ENCODE data around the gene C8B.

The C8B gene

DNA sequence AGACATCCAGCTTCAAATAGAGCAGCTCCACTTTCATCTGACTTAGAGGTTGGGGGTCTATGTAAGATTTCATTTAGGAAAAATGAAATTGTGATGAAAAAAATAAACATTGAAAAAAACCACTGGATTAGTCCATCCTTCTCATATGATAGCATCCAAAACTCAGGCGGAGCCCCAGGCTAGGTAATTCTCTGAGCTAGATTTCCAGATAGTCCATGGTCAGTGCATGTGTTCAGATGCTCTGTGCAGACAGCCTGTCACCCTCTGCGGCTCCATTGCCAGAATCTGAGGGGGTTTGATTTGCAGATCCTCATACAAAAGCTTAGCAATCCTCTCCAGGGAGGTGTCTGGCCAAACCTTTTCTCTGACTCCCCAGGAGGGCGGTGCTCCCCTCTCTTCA lies 49.2 kb downstream of the C8B start:
- Histone ChIP-seq H3K9me3 (ENCODE audit: insufficient read depth, low read depth, low read length) (no peaks in the 10 kb centered on the region), H3K27me3 (ENCODE audit: insufficient read depth, low read length) (no peaks in the 10 kb centered on the region), H3K4me3 (ENCODE audit: low read length) (no peak overlapping the region), H3K27ac (ENCODE audit: low read depth, low read length) (no peak overlapping the region), H3K36me3 (ENCODE audit: insufficient read depth, low read length) (no peaks in the 10 kb centered on the region), H3K9ac (ENCODE audit: low read depth, low read length) (no peak overlapping the region), H3K4me1 (ENCODE audit: insufficient read depth, low read length) (peaks cover 2% of the 10 kb centered on the region; the same call in 1 of the 2 replicates)
- 93% methylated on average over 3 of the region's 3 CpGs for WGBS

DNA sequence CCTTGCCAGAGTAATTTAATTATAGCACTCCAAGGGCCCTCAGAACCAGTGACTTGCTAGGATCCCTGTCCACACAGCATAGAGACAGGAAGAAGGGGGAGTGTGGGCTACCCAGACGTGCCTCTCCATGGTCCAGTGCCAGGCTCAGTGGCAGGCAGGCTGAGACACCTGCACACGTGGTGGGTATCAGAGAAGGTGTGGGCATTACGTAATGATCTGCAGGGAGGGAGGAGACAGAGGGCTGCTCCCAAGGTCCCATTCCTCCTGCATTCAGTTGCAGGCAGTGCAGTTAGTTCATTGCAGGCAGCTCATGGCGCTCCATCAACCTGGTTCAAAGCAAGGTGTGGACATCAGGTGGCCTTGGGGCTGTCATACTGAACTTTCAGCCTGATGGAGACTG lies 49.9 kb downstream of the C8B start:
- H3K4me3 ChIP-seq (ENCODE audit: low read length): no peak overlapping the region
- no peaks in the 10 kb centered on the region for H3K9me3 ChIP-seq (ENCODE audit: insufficient read depth, low read depth, low read length)
- H3K4me1 ChIP-seq (ENCODE audit: insufficient read depth, low read length): 0 out of 2 replicates have a peak, but pooled peaks cover 2% of the 10 kb centered on the region
- H3K27me3 ChIP-seq (ENCODE audit: insufficient read depth, low read length): no peaks in the 10 kb centered on the region
- no peak overlapping the region for H3K9ac ChIP-seq (ENCODE audit: low read depth, low read length)
- H3K36me3 ChIP-seq (ENCODE audit: insufficient read depth, low read length): no peaks in the 10 kb centered on the region
- 89% methylated on average over 4 of the region's 4 CpGs for WGBS
- no peak overlapping the region for H3K27ac ChIP-seq (ENCODE audit: low read depth, low read length)

DNA sequence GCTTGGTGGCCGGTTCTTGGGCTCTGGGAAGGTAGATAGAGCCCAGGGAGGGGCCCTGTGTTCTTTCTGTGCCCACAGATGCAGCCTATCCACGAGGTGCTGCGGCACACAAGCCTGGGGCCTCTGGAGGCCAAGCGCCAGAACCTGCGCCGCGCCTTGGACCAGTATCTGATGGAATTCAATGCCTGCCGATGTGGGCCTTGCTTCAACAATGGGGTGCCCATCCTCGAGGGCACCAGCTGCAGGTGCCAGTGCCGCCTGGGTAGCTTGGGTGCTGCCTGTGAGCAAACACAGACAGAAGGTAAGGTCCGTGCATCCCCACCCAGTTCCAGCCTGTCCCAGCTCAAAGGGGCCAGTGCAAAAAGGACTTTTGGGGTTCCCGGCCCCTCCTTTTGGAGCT lies 53.5 kb downstream of the C8B start:
- H3K4me3 ChIP-seq (ENCODE audit: low read length): no peak overlapping the region
- 95% methylated on average over 12 of the region's 12 CpGs for WGBS
- H3K9ac ChIP-seq (ENCODE audit: low read depth, low read length): no peak overlapping the region
- no peaks in the 10 kb centered on the region for H3K9me3 ChIP-seq (ENCODE audit: insufficient read depth, low read depth, low read length)
- no peaks in the 10 kb centered on the region for H3K36me3 ChIP-seq (ENCODE audit: insufficient read depth, low read length)
- no peaks in the 10 kb centered on the region for H3K27me3 ChIP-seq (ENCODE audit: insufficient read depth, low read length)
- H3K27ac ChIP-seq (ENCODE audit: low read depth, low read length): no peak overlapping the region
- H3K4me1 ChIP-seq (ENCODE audit: insufficient read depth, low read length): 0 out of 2 replicates have a peak, but pooled peaks cover 2% of the 10 kb centered on the region

DNA sequence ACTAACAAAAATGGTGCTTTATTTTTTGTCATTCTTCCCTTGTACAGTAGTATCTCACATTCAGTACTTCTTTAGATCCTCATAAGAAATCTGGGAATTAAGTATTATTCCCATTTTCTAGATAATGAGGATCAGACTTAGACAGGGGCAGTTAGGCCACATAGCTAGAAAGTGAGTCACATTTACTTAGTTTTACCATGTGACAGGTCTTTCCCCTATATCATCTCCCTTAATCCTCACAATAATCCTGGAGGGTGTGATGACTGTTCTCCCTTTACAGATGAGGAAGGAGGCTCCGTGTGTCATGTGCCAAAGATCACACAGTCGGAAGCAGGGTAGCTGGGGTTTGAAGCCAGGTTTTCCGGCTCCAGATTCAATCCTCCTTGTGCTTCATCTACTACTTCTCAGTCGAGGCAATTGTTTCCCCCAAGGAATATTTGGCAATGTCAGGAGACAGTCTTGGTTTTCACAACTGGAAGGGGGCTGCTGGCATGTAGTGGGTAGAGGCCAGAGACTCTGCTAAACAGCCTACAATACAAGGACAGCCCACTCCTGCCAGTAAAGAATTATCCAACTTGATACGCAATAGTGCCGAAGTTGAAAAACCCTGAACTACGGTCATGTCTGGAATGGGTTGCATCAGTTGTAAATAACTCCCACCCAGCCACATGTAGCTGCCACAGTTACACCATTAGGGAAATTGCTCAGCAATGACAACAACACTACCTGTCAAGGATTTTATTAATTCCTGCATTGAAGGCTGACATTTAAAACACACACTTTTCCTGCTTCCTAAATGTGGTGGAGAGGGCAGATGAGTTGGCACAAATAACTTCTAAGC lies 54.5 kb downstream of the C8B start:
- no peaks in the 10 kb centered on the region for H3K27me3 ChIP-seq (ENCODE audit: insufficient read depth, low read length)
- no peak overlapping the region for H3K27ac ChIP-seq (ENCODE audit: low read depth, low read length)
- H3K9me3 ChIP-seq (ENCODE audit: insufficient read depth, low read depth, low read length): no peaks in the 10 kb centered on the region
- H3K9ac ChIP-seq (ENCODE audit: low read depth, low read length): no peak overlapping the region
- H3K36me3 ChIP-seq (ENCODE audit: insufficient read depth, low read length): no peaks in the 10 kb centered on the region
- 83% methylated on average over 7 of the region's 7 CpGs for WGBS
- no peak overlapping the region for H3K4me3 ChIP-seq (ENCODE audit: low read length)
- H3K4me1 ChIP-seq (ENCODE audit: insufficient read depth, low read length): no peaks in the 10 kb centered on the region

DNA sequence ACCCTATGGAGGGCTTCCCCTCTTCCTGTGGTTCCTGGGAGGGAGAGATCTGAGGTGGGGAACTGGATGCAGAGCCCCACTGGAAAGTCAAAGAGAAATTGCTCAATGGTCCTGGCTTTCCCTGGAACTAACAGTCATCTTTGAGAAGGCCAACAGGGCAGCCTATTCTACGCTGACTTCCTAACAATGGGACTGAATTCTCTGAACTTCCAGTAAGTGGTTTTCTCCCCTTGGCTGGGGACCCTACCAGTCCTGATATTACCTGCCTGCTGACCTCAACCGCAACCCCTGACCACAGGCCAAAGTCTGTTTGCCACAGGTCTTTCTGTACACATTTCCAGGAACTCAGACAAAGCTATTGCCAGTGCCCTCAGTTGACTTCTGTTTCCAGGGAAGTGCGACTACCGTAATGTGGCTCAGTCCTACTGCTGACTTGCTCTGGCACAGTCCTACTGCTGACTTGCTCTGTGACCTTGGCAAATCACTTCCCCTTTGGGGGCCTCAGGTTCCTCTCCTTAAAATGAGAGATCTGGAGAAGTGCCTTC lies 55.3 kb downstream of the C8B start:
- no peak overlapping the region for H3K4me3 ChIP-seq (ENCODE audit: low read length)
- no peaks in the 10 kb centered on the region for H3K27me3 ChIP-seq (ENCODE audit: insufficient read depth, low read length)
- no peaks in the 10 kb centered on the region for H3K4me1 ChIP-seq (ENCODE audit: insufficient read depth, low read length)
- H3K9me3 ChIP-seq (ENCODE audit: insufficient read depth, low read depth, low read length): no peaks in the 10 kb centered on the region
- H3K36me3 ChIP-seq (ENCODE audit: insufficient read depth, low read length): no peaks in the 10 kb centered on the region
- no peak overlapping the region for H3K27ac ChIP-seq (ENCODE audit: low read depth, low read length)
- WGBS: 96% methylated on average over 4 of the region's 4 CpGs
- no peak overlapping the region for H3K9ac ChIP-seq (ENCODE audit: low read depth, low read length)

DNA sequence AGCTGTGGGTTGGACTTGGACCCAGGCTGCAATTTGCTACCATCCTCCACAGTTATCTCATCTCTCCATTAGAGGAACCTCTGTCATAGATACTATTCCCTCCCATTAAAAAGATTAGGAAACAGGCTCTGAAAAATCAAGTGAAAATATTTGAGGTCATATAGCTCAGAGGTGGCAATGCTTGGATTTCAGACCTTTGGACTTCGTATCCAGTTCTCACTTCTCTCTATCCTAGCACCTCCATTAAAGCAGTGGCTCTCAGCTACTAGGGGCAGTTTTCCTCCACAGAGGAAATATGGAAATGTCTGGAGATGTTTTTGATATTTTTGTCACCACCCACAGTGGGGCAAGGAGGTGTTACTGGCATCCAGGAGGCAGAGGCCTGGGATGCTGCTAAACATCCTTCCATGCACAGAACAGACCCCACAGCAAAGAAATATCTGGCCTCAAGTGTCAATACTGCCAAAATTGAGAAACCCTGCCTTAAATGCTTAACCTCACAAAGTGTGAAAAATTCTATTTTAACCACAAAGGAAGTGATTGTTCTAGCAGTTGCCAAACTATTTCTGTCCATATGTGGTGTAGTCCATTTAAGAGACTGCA lies 57.1 kb downstream of the C8B start:
- Histone ChIP-seq H3K9ac (ENCODE audit: low read depth, low read length) (no peak overlapping the region), H3K4me3 (ENCODE audit: low read length) (no peak overlapping the region), H3K4me1 (ENCODE audit: insufficient read depth, low read length) (no peaks in the 10 kb centered on the region), H3K36me3 (ENCODE audit: insufficient read depth, low read length) (no peaks in the 10 kb centered on the region), H3K27me3 (ENCODE audit: insufficient read depth, low read length) (no peaks in the 10 kb centered on the region), H3K9me3 (ENCODE audit: insufficient read depth, low read depth, low read length) (no peaks in the 10 kb centered on the region), H3K27ac (ENCODE audit: low read depth, low read length) (no peak overlapping the region)
- 100% methylated on average over 1 of the region's 1 CpG for WGBS

DNA sequence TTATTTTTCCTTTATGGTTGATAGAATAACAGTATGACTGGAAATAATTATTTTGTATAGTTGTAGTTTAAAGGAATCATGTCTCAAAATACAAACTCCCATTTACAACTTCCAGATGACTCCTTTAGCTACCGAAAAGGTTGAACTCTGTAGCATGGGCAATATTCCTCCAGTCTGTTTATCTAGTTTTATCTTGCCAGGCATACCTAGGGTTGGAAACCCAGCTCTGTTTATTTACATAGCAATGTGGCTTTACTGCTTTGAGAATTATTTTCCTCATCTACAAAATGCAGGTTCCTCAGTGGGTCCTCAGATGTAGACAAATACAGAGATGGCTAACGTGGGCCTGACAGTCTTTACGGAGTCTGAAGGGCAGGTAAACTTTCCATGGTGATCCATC lies 60.1 kb downstream of the C8B start:
- peaks cover 3% of the 10 kb centered on the region; the same call in 1 of the 2 replicates for H3K27me3 ChIP-seq (ENCODE audit: insufficient read depth, low read length)
- H3K4me1 ChIP-seq (ENCODE audit: insufficient read depth, low read length): no peaks in the 10 kb centered on the region
- 93% methylated on average over 3 of the region's 3 CpGs for WGBS
- no peaks in the 10 kb centered on the region for H3K9me3 ChIP-seq (ENCODE audit: insufficient read depth, low read depth, low read length)
- no peak overlapping the region for H3K27ac ChIP-seq (ENCODE audit: low read depth, low read length)
- H3K4me3 ChIP-seq (ENCODE audit: low read length): no peak overlapping the region
- H3K9ac ChIP-seq (ENCODE audit: low read depth, low read length): no peak overlapping the region
- no peaks in the 10 kb centered on the region for H3K36me3 ChIP-seq (ENCODE audit: insufficient read depth, low read length)

DNA sequence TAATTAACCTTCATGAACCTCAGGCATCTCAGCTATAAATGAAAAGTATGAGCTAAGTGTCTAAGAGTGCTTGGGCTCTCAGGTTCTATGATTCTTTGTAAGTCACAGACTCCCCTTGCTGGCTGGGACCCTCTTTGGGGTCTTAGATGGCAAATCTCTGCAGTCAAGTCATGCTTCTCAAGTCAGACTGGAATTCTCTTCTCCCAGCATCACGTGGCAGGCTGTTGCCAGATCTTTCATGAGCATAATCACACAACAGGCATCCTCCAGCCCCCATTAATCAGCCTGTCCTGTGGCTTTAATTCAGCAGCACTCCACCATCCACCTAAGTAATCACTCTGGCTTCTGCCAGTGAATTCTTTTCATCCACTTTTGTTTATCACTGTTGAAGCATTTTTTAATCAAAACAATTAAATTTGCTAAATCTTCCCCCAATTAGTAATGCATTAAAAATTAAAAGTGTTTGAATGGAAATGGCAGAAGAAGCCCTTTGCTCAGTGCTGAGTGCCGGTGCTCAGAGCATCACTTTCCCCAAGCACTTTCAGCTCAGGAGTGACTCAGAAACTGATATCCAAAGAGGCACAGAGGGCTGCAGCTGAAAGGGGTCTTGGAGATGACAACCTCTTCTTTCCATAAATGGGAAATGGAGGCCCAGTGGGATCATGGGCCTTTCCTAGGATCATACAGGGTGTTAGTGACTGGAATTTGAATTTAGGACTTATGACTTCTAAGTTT lies 61.0 kb downstream of the C8B start:
- H3K9ac ChIP-seq (ENCODE audit: low read depth, low read length): no peak overlapping the region
- H3K36me3 ChIP-seq (ENCODE audit: insufficient read depth, low read length): no peaks in the 10 kb centered on the region
- 85% methylated on average over 2 of the region's 2 CpGs for WGBS
- no peaks in the 10 kb centered on the region for H3K4me1 ChIP-seq (ENCODE audit: insufficient read depth, low read length)
- no peak overlapping the region for H3K27ac ChIP-seq (ENCODE audit: low read depth, low read length)
- H3K4me3 ChIP-seq (ENCODE audit: low read length): no peak overlapping the region
- no peaks in the 10 kb centered on the region for H3K9me3 ChIP-seq (ENCODE audit: insufficient read depth, low read depth, low read length)
- H3K27me3 ChIP-seq (ENCODE audit: insufficient read depth, low read length): peaks cover 3% of the 10 kb centered on the region; the same call in 1 of the 2 replicates

DNA sequence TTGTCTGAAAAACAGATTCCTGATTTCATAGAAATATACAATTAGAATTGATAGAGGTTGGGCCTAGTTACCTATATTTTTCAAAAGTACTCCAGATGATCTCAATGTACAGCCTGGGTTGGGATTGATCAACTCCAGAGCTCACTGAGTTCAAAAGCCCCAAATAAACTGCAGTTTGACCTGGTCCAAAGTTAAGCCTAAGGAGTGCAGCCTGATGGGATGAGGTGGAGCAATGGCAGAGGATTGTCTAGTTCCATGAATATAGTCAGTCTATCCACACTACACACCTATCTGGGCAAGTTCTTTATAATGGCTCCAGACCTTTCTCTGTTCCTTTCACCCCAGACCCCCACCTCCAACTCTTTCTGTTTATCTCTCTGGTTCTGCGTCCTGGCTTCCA lies 62.0 kb downstream of the C8B start:
- no peaks in the 10 kb centered on the region for H3K36me3 ChIP-seq (ENCODE audit: insufficient read depth, low read length)
- H3K27me3 ChIP-seq (ENCODE audit: insufficient read depth, low read length): peaks cover 3% of the 10 kb centered on the region; the same call in 1 of the 2 replicates
- 92% methylated on average over 1 of the region's 1 CpG for WGBS
- H3K27ac ChIP-seq (ENCODE audit: low read depth, low read length): no peak overlapping the region
- H3K4me1 ChIP-seq (ENCODE audit: insufficient read depth, low read length): no peaks in the 10 kb centered on the region
- H3K9ac ChIP-seq (ENCODE audit: low read depth, low read length): no peak overlapping the region
- H3K9me3 ChIP-seq (ENCODE audit: insufficient read depth, low read depth, low read length): no peaks in the 10 kb centered on the region
- H3K4me3 ChIP-seq (ENCODE audit: low read length): no peak overlapping the region

DNA sequence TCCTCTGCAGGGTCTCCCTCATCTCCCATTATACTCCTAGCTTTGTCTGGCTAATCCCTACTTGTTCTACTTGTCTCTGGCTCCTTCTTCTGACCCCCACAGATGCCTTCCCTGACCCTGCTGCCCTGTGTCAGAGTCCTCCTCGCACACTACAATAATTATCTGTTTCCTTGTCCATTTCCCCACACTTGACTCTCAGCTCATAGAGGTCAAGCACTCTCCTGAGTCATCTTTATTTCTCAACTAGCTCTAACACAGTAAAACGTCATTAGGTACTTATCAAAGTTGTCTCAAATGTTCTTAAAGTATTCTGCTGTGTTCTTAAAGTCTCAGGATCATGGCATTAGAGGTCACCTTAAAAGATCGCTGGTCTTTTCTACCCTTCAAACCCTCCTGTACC lies 64.1 kb downstream of the C8B start:
- Histone ChIP-seq H3K9ac (ENCODE audit: low read depth, low read length) (no peak overlapping the region), H3K9me3 (ENCODE audit: insufficient read depth, low read depth, low read length) (no peaks in the 10 kb centered on the region), H3K27me3 (ENCODE audit: insufficient read depth, low read length) (peaks cover 3% of the 10 kb centered on the region; the same call in 1 of the 2 replicates), H3K4me3 (ENCODE audit: low read length) (no peak overlapping the region), H3K4me1 (ENCODE audit: insufficient read depth, low read length) (no peaks in the 10 kb centered on the region), H3K27ac (ENCODE audit: low read depth, low read length) (no peak overlapping the region), H3K36me3 (ENCODE audit: insufficient read depth, low read length) (no peaks in the 10 kb centered on the region)
- 90% methylated on average over 3 of the region's 3 CpGs for WGBS

DNA sequence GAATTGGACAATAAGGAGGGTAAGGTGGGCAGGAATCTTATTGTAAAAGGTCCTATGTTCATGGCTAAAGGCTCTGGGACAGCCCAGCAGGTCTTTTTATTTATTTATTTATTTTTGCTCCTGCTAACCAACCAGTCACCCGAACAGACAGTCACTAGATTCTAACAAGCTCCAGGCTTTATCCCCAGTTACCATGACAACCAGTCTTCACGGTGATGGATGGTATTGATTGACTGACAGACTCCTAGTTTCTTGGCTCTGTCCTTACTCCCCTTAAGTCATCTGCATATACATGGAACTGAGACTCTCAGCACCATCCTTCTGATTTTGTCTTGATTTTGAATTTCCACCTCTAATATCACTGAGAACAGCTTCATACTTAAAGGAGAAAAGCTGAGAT lies 66.9 kb downstream of the C8B start:
- no peaks in the 10 kb centered on the region for H3K4me1 ChIP-seq (ENCODE audit: insufficient read depth, low read length)
- H3K27ac ChIP-seq (ENCODE audit: low read depth, low read length): no peak overlapping the region
- H3K9ac ChIP-seq (ENCODE audit: low read depth, low read length): no peak overlapping the region
- WGBS: 77% methylated on average over 2 of the region's 2 CpGs
- H3K27me3 ChIP-seq (ENCODE audit: insufficient read depth, low read length): peaks cover 3% of the 10 kb centered on the region; the same call in 1 of the 2 replicates
- H3K9me3 ChIP-seq (ENCODE audit: insufficient read depth, low read depth, low read length): no peaks in the 10 kb centered on the region
- H3K4me3 ChIP-seq (ENCODE audit: low read length): no peak overlapping the region
- H3K36me3 ChIP-seq (ENCODE audit: insufficient read depth, low read length): no peaks in the 10 kb centered on the region

Data from HUES64 (cell line).